ENCODE results near the gene MICAL3.
A peak's percentile ranks its signal among the peaks of the same experiment; 100 is the strongest.

The MICAL3 gene

DNA sequence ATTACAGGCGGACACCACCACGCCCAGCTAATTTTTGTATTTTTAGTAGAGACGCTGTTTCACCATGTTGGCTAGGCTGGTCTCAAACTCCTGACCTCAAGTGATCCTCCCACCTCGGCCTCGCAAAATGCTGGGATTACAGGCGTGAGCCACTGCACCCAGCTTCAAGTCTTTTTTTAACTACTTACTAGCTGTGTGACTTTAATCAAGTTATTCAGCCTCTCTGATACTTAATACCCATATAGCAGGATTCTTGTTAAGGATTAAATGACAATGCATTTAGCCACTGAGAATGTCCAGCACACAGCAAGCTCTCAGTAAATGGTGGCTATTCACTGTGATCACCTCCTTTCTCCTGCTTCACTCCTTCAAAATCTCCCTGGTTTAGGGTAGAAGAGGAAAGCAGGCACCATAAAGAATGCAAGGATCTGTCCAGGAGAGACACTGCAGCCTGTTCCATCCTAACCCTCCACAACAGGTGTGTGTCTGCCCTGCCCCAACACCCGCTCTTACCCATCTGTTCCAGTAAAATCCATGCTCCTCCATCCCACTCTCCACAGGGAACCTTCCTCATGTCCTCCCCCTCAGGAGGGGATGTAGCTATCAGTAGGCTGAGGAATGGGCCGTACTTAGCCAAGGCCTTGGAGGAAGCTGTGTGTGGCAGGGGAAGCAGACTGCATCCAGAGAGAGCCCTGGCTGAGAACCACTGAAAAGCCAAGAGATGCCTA, 69.3 kb downstream of the MICAL3 start:
- no peak for DNase-seq (ENCODE audit: low spot score)

DNA sequence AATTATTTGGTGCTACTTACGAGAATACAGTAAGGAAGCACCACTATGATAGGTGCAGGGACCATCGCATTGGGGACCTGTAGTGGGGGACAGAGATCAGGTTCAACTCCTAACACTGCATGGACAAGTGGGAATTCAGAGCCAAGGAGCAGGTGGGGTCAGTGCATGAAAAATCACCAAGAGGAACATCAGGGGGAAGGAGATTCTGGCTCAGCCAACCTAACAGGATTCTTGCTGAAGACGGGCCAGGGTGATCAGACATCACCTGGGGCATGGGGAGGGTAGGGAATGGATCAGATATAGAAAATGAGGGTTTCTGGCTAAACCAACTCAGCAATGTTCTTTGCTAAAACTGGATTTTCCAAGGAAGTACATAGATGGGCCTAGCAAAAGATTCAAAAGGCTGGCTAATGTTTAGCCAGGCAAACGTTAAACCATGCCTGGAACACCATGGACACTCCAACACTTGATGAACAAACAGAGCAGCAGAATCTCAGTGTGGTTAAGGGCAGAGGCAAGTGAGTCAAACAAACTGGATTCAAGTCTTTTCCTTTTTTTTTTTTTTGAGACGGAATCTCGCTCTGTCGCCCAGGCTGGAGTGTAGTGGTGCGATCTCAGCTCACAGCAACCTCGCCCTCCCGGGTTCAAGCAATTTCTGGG, 70.0 kb downstream of the MICAL3 start:
- no peak for DNase-seq (ENCODE audit: low spot score)

DNA sequence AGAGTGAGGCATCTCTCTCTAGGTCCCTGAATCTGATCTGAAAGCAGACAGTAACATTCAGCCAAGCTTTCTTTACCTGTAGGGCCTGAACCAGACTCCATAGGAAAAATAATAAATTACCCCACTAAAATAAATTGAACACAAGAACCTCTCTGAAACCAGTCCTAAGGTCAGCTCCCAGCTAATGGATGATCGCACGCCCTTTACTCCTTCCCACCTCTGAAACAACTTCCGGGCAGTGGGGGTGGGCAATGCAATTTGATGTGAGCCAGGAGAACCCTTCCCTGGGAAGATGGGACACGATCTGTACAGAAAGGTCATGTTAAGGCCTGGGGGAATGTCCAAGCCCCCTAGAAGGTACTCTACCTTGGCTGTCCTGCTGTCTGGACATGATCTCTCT, 71.2 kb downstream of the MICAL3 start:
- DNase-seq (ENCODE audit: low spot score), result no peak

DNA sequence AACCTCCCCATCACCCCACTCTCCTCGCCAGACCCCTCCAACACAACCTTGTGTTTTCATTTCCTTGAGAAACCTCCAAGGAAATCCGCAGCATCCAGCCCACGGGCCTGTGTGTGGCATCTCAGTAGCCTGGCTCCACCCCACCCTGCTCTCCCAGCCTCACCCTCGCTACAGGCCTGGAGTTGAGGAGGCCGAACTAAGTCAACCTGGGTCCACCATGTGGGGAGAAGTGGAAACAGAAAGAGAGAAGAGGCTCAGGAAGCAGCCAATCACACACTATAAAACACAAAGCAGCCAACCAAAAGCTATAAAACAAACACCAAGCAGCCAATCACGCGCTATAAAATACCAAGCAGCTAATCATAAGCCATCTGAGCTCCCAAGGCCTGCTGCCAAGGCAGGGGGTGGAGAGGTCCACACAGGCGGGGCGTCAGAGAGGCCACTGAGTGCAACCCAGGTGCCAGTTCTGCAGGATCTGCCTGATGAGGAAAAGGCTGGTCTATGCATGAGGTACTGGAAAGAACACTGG, 72.0 kb downstream of the MICAL3 start:
- no peak for DNase-seq (ENCODE audit: low spot score)

DNA sequence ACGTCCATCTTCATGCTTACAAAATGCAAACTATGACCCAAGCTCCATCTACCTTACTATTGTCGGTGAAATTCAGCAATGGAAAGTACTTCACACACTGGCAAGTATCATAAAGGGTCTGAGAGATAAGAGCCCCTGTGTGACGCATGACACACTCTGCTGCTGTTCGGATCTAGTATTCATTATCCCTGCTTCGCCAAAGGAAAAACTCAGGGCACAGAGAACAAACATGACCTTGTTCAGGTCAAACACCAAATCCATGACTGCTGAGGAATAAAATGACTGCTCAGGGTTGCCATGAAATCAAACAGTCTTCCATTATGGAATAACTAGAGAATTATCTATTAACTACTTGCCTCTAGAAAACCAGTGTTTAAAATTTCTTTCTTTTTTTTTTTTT, 73.0 kb downstream of the MICAL3 start:
- no peak for DNase-seq (ENCODE audit: low spot score)

DNA sequence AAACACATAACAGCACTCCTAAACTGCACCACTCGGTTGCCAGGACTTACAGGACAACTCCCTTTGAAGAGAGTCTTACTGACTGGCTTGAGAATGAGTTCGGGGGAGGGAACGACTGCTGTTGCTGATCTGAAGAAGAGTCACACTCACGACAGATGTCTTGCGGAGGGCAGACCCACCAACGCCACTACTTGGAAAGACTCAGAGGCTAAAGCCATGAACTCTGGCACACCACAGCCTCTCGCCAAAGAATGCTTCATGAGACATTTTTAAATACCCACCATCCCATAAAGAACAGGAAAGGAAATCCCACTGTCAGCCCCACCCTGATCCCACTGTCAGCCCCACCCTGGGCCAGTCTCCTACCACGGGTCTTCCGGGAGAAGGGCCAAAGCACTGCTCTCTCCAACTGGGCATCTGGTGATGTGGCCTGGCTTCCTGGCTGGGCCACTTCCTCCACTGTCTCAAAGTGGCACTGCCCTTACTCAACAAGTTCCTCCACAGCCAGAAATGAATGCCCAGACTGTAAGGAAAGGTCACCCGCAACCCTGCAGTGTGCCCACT, 73.6 kb downstream of the MICAL3 start:
- no peak for DNase-seq (ENCODE audit: low spot score)

DNA sequence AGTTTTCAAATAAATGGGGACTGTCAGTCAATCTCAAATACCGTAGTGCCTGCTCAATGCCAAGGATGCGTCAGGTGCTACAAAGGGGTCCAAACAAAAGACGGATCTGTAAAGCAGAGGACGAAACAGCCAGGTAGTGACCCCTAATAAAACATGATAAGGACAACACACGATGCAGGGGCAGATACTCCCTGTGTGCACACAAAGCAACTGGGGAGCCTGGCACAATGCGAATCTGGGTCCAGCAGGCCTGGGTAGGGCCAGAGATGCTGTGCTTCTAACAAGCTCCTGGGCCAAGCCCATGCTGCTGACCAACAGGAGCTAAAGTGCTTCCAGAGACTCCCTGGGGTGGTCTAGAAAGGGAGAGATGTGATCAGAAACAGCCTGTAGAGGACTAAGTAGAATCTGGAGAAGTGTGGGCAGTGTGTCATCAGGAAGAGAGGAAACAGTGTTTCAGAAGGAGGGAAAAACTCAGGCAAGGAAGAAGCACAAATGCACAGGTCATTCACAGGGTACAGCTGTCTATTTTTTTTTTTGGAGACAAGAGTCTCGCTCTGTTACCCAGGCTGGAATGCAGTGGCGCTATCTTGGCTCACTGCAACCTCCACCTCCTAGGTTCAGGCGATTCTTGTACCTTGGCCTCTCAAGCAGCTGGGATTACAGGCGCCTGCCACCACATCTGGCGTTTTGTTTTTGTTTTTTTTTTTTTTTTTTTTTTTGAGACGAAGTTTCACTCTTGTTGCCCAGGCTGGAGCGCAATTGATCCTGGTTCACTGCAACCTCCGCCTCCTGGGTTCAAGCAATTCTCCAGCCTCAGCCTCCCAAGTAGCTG, 74.5 kb downstream of the MICAL3 start:
- no peak for DNase-seq (ENCODE audit: low spot score)

DNA sequence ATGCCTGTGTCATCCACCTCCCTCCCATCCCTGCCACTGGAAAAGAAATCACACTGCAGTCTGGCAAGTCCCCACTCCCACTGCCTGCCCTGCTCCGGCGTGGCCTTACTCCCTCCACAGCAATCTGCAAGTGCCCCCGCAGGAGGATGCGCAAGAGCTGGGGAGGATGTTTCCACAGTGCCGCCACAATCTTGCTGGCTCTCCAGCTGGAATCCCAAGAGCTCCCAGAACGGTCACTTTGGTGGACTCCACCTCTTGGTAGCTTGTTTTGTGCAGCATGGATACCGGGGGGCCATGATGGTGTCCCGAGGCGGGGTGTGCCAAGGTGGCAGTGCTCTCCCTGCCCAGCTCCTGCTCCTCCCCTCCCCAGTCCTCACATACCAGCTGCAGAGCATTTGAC, 76.3 kb downstream of the MICAL3 start:
- DNase-seq (ENCODE audit: low spot score), result no peak

DNA sequence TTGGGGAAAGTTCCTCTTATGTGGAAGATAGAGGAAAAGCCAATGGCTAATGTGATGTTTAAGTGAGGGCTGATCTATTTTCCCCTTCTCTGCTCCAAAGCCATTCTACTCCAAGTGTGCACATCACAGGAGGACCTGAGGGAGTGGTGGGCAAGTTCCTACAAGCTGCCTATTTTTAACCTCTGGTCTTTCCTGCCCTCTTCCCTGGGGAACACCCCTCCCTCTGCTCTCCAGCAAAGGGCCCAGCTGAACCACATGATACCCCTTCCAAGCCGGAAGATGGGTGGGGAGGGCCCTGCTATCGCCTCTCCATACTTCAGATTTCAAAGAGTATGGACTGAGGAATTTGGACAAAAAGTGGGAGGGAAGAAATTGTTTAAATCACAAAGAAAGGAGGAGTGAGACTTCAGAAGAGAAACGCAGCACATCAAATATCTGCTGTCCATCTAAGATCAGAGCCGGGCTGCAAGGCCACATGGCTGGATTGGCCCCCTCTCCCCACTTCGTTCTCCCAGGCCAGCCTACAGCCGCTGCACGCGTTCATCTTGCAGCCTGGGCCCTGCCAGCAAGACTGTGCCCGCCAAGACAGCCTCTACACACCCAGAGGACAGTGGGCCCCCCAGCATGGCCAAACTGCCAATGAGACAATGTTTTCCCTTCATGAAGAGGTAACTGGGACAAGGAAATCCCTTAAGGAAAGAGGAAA, 77.5 kb downstream of the MICAL3 start:
- no peak for DNase-seq (ENCODE audit: low spot score)

DNA sequence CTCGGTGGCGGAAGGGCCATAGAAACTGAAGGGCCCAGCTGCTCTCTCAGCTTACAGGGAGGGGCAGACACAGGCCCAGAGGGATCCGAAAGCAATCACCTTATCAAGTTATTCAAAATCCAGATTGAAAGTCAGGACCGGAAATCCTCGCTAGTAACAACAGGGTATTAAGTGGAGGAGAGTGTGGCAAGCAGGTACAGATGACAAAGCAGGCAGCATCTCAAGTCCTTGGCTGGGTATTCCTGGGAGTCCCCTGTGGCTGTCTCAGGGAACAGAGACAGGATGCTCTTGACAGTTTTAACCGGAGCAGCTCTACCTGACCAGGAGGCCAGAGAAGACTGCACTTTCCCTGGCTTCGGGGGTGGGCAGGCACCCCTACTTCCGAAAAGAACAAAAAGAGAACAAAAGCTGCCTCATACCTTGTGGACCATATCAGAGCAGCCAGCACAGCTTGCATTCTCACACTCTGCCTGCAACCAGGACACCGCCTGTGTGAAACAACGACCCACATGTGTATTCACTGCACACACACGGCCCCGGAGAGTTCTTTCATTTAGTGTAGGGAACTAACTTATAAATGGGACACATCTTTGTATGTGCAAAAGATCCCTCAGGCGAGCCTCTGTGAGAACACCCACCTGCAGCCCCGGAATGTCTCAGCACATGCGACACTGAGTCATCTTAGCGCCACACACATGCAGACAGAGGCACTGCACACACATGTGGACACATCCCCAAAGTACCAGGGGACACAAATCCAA, 78.3 kb downstream of the MICAL3 start:
- DNase-seq (ENCODE audit: low spot score), result no peak

DNA sequence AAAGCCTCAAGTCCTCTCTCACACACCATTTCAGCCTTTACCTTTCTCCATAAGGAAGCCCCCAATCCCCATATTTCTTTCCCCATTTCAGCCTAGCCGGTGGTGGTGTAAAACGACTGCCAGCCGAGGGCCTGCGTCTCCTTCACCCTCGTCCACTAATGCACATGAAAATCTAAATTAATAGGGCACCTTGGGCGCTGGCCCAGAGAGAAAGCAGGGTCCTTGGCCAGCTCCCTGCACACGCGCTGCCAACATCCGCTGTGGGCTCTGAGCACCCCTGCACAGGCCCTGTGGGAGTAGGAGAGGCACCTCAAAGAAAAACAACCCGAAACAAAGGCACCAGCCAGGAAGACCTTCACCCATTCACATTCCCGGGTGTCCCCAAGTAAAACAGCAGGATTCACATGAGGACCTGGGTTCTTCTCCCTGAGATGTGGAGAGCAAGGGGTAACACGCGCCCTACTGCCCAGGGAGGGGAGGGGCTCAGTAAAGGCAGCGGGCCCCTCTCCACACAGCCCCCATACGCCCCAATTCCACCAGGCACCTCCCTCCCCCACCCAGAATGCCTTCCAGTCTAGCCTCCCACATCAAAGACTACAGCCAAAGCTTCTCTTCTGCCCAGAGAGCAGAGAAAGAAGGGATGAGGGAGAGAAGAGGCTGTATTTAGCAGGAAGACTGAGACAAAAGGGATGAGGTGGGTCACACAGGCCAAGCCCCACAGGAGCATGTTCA, 79.0 kb downstream of the MICAL3 start:
- no peak for DNase-seq (ENCODE audit: low spot score)

DNA sequence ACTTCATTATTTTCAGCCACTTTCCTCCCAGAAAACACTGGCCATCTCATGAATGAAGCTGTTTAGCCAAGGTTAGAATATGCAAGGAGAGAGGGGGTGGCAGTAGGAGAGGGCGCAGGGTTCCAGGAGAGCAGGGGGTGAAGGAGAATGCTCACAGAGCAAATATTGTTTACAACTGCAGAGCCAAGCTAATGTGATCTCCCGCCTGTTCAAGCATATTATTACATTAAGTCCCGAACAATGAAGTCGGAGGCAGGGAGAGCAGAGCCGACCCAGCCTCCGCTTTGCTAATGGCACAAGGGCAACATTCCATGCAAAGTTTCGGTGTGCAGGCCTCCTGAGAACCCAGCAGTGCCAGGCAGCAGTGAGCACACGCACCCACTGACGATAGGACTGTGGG, 80.1 kb downstream of the MICAL3 start:
- DNase-seq (ENCODE audit: low spot score), result no peak

DNA sequence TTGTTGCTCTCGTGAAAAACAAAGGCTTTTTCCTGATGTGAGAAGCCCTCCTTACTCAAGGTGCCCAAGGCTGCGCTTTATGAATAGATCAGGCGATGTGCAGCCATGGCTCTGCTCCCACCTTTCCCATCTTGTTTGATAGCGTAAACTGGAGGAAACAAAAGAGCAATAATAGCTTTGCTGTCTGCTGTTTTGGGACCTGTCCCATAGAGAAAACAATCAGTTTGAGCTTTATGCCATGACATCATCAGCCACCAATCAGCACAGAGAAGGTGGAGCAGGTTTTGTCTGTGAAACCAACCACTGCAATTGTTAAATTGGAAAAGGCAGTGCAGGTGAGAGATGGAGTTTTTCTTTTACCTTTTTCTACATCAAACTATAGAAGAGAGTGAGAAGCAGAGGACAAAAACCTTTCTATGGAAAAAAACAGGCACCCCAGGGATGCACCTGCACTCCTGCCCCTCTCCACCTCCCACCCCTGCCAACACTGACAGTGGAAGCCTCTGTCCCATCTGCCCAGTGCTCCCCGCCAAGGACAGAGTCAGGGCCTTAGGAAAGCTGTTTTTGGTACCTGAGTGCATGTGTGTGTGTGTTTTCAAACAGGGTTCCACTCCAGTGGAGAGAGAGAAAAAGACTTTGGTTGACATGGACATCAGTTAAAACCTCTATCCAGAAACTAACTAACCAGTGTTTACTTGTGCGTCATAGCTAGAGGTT, 80.7 kb downstream of the MICAL3 start:
- DNase-seq (ENCODE audit: low spot score), result peak; percentile 47

DNA sequence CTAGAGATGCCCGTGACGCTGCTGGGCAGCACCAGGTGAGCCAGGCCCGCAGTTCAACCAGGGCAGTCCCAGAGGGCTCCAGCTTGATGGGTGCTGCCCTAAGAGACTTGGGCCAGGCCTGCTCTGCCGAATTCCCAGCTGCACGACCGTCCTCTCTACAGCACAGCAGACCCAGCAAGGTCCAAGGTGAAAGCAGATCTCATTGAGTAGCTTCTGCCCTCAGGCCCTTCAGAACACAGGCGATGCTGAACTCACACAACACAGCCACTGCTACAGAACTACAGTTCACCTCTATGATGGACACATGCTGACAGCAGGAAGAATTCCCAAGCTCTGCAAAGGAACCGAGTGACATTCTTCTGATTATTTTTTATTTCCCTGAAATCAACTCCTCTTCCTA, 81.6 kb downstream of the MICAL3 start:
- DNase-seq (ENCODE audit: low spot score), result no peak

DNA sequence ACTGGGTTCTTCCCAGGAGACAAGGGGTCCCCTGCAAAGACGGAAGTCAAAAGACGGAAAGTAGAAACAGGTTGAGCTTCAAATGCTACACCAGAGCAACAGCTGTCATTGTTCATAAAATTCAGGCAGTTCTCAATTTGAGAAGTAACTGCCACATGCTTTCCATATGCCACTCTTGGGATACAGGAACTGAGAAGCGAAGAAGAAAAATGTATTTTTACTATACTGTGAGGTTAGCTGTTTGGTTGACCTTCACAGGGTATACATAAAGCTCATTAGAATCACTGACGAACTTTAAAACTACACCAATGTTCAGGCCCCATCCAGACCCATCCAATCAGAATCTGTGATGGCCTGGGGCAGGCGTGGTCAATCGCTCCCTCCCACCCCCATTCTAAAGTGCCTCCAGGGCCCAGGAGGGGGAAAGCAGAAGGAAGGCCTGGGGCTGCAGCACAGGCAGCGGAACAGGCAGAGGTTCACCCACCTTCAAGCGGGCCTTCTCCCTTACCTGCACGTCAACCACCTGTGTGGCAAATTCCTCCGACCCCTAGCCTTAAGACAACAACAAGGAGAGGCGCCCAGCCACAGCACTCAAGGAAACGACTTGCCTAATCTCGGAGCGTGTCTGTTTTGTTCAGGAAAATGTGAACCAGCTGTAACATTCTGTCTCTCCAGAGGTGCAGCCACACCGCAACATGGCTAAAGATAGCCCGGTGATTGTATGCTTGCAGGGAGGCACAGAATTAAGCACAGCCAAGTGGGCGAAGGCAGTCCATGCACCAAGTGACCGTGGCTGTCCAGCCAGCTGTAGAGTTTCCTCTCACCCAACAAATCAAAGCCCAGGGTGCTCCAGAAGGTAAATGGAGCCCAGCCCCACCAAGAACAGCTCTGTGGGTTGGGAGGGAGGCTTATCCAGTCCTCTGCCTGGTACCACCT, 82.6 kb downstream of the MICAL3 start:
- no peak for DNase-seq (ENCODE audit: low spot score)

DNA sequence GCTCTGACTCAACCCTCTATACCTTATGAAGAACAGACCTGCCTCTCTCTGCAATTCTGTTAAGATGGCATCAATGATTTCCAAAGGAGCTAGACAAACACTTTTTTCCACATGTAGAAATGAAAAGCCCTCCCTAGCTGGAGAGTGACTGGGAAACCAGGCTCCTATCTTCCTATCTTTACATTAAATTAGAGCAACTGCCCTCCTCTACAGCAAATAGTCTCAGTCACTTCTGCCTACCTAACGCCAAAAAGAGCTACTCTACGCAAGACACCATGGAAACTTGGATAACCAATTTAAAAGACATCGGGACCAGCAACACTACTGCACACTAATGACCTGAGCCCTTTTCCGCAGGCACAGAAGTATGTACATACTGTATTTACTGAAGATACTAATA, 84.8 kb downstream of the MICAL3 start:
- DNase-seq (ENCODE audit: low spot score), result no peak

DNA sequence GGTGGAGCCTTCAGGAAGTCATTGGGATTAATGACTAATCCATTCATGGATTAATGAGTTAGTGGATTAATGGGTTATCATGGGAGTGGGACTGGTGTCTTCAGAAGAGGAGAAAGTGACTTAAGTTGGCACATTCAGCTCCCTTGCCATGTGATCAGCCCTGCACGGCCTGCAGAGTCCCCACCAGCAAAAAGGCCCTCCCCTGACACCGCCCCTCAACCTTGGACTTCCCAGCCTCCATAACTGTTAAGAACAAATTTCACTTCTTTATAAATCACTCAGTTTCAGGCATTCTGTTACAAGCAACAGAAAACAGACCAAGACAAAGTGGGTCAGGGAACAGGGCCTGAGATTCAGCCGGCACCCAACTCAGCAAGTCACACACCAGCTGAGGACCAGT, 85.3 kb downstream of the MICAL3 start:
- DNase-seq (ENCODE audit: low spot score), result no peak

DNA sequence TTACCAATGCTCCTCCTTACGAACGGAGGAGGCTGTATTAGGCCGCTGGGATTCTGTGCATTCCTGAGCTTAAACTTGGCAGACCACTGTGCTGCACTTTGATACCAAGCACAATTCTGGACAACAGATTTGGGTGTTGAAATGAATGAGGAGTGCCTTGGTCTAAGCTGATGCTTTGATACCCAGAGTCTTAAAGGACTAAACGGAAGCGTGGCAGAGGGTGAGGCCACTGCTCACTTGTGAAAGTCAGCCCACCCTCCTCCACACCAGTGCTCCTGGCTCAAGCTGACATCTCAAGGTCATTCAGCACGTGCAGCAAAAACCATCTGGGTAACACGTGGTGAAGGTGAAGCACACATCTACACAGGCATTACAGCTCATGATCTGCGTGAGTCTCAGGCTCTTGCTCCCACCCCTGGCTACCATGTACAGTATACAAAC, 85.9 kb downstream of the MICAL3 start:
- no peak for DNase-seq (ENCODE audit: low spot score)

All from Ammon's horn (tissue), 1 donor.